Lung (tissue), 13 donors: ENCODE data around the gene RTN4R. TPM values are rescaled to one million over a fixed set of nuclear protein-coding genes. Genes with fewer than 3 reads are reported as not detected.

ENCODE experiments used
- ATAC-seq: fragments of 200-7000 bp; cut with Tn5 transposase; one replicate; pipeline ENCODE4 v1.9.1; 2020; ENCODE audit warnings: moderate number of reproducible peaks; ENCODE audit not compliant: insufficient read depth, low FRiP score
- DNase-seq, 3 donors: peaks; one replicate each; pipeline ENCODE4 v3.0.0-alpha.2; 2013 to 2017
- H3K27ac ChIP-seq, 2 donors: one replicate each; pipeline ENCODE4 v1.5.1; 2013; ENCODE audit warnings: mild to moderate bottlenecking in 2 of 2, moderate library complexity in 2 of 2, control low read depth in 1 of 2, inconsistent platforms in 1 of 2, low read depth in 1 of 2, low read length in 1 of 2
- H3K27me3 ChIP-seq, 3 donors: one replicate each; pipeline ENCODE4 v1.5.1; 2013; ENCODE audit warnings: low read length in 2 of 3; ENCODE audit not compliant: control insufficient read depth in 3 of 3, insufficient read depth in 3 of 3
- H3K36me3 ChIP-seq, 4 donors: one replicate each; pipeline ENCODE4 v1.5.1; 2013; ENCODE audit warnings: low read length in 4 of 4, mild to moderate bottlenecking in 1 of 4, moderate library complexity in 1 of 4; ENCODE audit not compliant: control insufficient read depth in 4 of 4, insufficient read depth in 4 of 4
- H3K4me1 ChIP-seq, 5 donors: one replicate each; pipeline ENCODE4 v1.5.1; 2013; ENCODE audit warnings: low read length in 5 of 5, mild to moderate bottlenecking in 2 of 5, moderate library complexity in 1 of 5; ENCODE audit not compliant: control insufficient read depth in 5 of 5, insufficient read depth in 5 of 5
- H3K4me3 ChIP-seq: one replicate; pipeline ENCODE4 v1.5.1; 2013; ENCODE audit warnings: mild to moderate bottlenecking, control low read depth, moderate library complexity
- H3K9ac ChIP-seq, 2 donors: one replicate each; pipeline ENCODE4 v1.5.1; 2013; ENCODE audit warnings: low read length in 2 of 2, control low read depth in 1 of 2; ENCODE audit not compliant: insufficient read depth in 1 of 2
- H3K9me3 ChIP-seq, 4 donors: one replicate each; pipeline ENCODE4 v1.5.1; 2013; ENCODE audit warnings: low read length in 3 of 4, mild to moderate bottlenecking in 1 of 4, moderate library complexity in 1 of 4; ENCODE audit not compliant: control insufficient read depth in 4 of 4, insufficient read depth in 3 of 4
- CTCF ChIP-seq: IDR thresholded peaks from 2 replicates; pipeline ENCODE4 v1.5.1; 2012; ENCODE audit warnings: mild to moderate bottlenecking; ENCODE audit errors: control extremely low read depth, extremely low read depth
- WGBS, 2 donors: extraction: QIAGEN DNeasy Blood & Tissue Kit; methylation state at CpG; one replicate each; pipeline ENCODE4 v1.1.7; 2013; 5-methylcytosine and 5-hydroxymethylcytosine counted together
- polyA plus RNA-seq, 2 donors: library from polyadenylated mRNA; stranded (reverse); fragments of 200-250 nt; gene quantifications; one replicate each; pipeline ENCODE4 v1.2.1, GENCODE V29; 2013
- small RNA-seq: library from RNA; depleted of rRNA; stranded (forward); fragments of <200 nt; gene quantifications from one replicate; pipeline ENCODE3, GENCODE V24; 2014; ENCODE audit warnings: low replicate concordance
- total RNA-seq, 2 donors: library from RNA; depleted of rRNA in 1 of 2; stranded (reverse); fragments of >200 nt in 1 of 2; gene quantifications; one replicate each; pipeline ENCODE4 v1.2.1, GENCODE V29; 2014 to 2021
- donor health status: control.
- donor health status: control.
- donor health status: Bipolar disorder and iron deficiency.
- donor health status: healthy.
- donor health status: DM: yes; HTN: yes; CAD: no.

The RTN4R gene
- total and polyA plus RNA-seq, 4 donors, result 2.6 to 7.8 (median 4.3) TPM

- Histone ChIP-seq H3K4me3 (no peak overlapping the region), H3K36me3 (no peaks in the 10 kb centered on the region), H3K9ac (no peak overlapping the region), H3K4me1 (no peaks in the 10 kb centered on the region), H3K9me3 (no peaks in the 10 kb centered on the region), H3K27ac (no peak overlapping the region), H3K27me3 (no peaks in the 10 kb centered on the region)
- 86 to 93% methylated on average over 10 of the region's 10 CpGs for WGBS, 2 donors
- no peak for DNase-seq
- TF ChIP-seq CTCF, result no peak
- no peak for ATAC-seq
These were observed 75.7 kb downstream of the RTN4R start for GRCh38 chr22:20192293-20192971.

DNA sequence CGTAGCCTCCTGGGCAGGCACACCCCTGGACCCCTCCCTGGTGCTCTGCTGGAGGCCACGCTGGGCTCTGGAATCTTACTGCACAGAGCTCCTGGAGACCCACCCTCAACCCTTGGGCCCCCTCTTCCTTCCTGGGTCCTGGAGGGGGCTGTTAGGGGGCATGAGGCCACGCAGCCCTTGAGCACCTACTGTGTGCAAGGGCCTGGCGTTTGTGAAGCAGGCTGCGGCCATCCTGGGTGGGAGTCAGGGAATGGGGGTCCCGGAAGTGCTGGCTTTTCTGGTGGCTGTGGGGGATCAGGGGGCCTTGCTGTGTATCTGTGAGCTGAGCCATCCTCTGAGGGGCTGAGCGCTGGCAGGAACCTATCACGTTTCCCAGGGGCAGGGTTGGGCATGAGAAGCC is 76.3 kb downstream of the RTN4R start:
- DNase-seq, result no peak

More for the DNA sequence above, 76.3 kb downstream of the RTN4R start:
- Histone ChIP-seq H3K9me3 (no peaks in the 10 kb centered on the region), H3K27me3 (no peaks in the 10 kb centered on the region), H3K27ac (no peak overlapping the region), H3K36me3 (no peaks in the 10 kb centered on the region), H3K4me3 (no peak overlapping the region), H3K9ac (no peak overlapping the region), H3K4me1 (no peaks in the 10 kb centered on the region)
- WGBS, 2 donors, result 84 to 91% methylated on average over 7 to 8 of the region's 8 CpGs
- TF ChIP-seq CTCF, result no peak
- no peak for ATAC-seq

Small RNA genes within 50 kb of the gene (small RNA-seq; reads per million reads assigned to genes)
- gene MIR1286, result not detected

Other genes starting within 250 kb of the RTN4R start
- gene TANGO2, start 247.2 kb downstream of the RTN4R start, total RNA-seq, result 10 to 100 TPM; 20.7 to 48.8 TPM
- gene TANGO2, start 247.2 kb downstream of the RTN4R start, polyA plus RNA-seq, result 10 to 100 TPM; 28.2 to 40.0 TPM
- gene DGCR8, start 188.1 kb downstream of the RTN4R start, total RNA-seq, result 10 to 100 TPM; 34.7 to 38.4 TPM
- gene DGCR8, start 188.1 kb downstream of the RTN4R start, polyA plus RNA-seq, result 10 to 100 TPM; 13.2 to 17.6 TPM
- gene RANBP1, start 152.2 kb downstream of the RTN4R start, total RNA-seq, result 10 to 100 TPM; 81.5 to 84.8 TPM
- 100 to 1,000 TPM in 1 of 2 donors, 10 to 100 TPM in 1; 72.9 to 119 TPM for gene RANBP1, start 152.2 kb downstream of the RTN4R start, polyA plus RNA-seq
- gene TRMT2A, start 151.1 kb downstream of the RTN4R start, total RNA-seq, result 10 to 100 TPM; 37.5 to 62.4 TPM
- gene TRMT2A, start 151.1 kb downstream of the RTN4R start, polyA plus RNA-seq, result 10 to 100 TPM; 48.3 to 71.1 TPM
- gene ZDHHC8, start 136.5 kb downstream of the RTN4R start, total RNA-seq, result 10 to 100 TPM; 29.1 to 75.1 TPM
- gene ZDHHC8, start 136.5 kb downstream of the RTN4R start, polyA plus RNA-seq, result 10 to 100 TPM; 28.4 to 41.9 TPM
- gene CCDC188, start 117.3 kb downstream of the RTN4R start, total RNA-seq, result 1 to 10 TPM; 1.6 to 4.0 TPM
- 1 to 10 TPM in 1 of 2 donors, under 1 TPM in 1; 0.63 to 1.1 TPM for gene CCDC188, start 117.3 kb downstream of the RTN4R start, polyA plus RNA-seq
- gene DGCR6L, start 51.7 kb upstream of the RTN4R start, total RNA-seq, result 10 to 100 TPM; 38.7 to 42.8 TPM
- gene DGCR6L, start 51.7 kb upstream of the RTN4R start, polyA plus RNA-seq, result 10 to 100 TPM; 42.3 to 86.0 TPM
- 10 to 100 TPM; 12.0 to 17.6 TPM for gene ZNF74, start 125.8 kb upstream of the RTN4R start, total RNA-seq
- 1 to 10 TPM; 4.1 to 5.2 TPM for gene ZNF74, start 125.8 kb upstream of the RTN4R start, polyA plus RNA-seq
- gene SCARF2, start 169.5 kb upstream of the RTN4R start, total RNA-seq, result 10 to 100 TPM; 13.1 to 32.9 TPM
- 10 to 100 TPM in 1 of 2 donors, 1 to 10 TPM in 1; 4.7 to 19.6 TPM for gene SCARF2, start 169.5 kb upstream of the RTN4R start, polyA plus RNA-seq
- gene KLHL22, start 227.5 kb upstream of the RTN4R start, total RNA-seq, result 10 to 100 TPM; 20.8 to 28.3 TPM
- gene KLHL22, start 227.5 kb upstream of the RTN4R start, polyA plus RNA-seq, result 10 to 100 TPM; 12.1 to 16.9 TPM
- 100 to 1,000 TPM in 1 of 2 donors, 10 to 100 TPM in 1; 68.3 to 123 TPM for gene MED15, start 239.3 kb upstream of the RTN4R start, total RNA-seq
- 10 to 100 TPM; 57.8 to 69.8 TPM for gene MED15, start 239.3 kb upstream of the RTN4R start, polyA plus RNA-seq